ENCODE measurements around the gene AHRR. TPM values are rescaled to one million over a fixed set of nuclear protein-coding genes. Genes with fewer than 3 reads are reported as not detected.
A peak's percentile ranks its signal among the peaks of the same experiment; 100 is the strongest.

AHRR gene
- total RNA-seq, 1 donor from 2014 or later = 10.5 TPM

DNA sequence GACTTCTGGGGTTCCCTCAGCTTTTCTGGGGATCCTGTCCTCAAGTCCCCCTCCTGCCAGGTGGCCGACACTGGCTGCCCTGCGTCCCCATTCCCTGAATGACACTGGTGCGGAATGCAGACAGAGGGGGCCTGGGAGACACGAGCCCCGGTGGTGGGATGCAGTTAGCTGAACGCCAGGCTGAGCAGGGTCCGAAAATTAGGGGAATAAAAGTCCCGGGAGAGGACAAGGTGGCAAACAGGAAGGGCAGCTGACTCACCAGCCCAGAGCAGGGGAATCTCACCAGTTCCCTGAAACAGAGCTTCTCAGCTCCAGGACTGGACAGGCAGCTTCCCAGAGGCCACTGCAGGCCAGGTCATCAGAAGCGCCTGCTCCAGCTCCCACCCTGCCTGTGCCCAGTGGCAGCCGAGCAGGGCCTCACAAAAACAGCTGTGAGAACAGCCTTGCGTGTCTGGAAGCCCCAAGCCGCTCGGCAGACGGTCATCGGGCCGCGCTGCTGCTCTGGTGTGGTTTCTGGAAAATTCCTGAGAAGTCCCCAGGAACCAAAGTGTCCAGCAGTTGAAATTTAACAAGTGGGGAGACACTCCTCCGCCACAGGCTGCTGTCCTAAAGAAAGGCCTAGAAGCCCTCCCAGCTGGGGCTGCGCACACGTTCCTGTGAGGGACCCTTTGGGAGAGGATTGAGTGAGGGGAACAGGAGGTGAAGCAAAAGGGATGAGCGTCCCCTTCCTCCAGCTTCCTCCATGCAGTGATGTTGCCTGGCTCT lies 73.8 kb downstream of the AHRR start:
- FAIRE-seq (peak; percentile 65), DNase-seq (ENCODE audit: low read depth) (peak; percentile 62)

GRCh38 chr5:395921-396530 lies 74.5 kb downstream of the AHRR start:
- Histone ChIP-seq H3K4me2 (ENCODE audit: low read length) (peak overlapping the region; percentile 40), H3K27ac (ENCODE audit: low read depth, low read length) (peak overlapping the region; percentile 66), H3K9ac (ENCODE audit: low read length) (peak overlapping the region; percentile 76), H3K79me2 (ENCODE audit: insufficient read depth, low read length) (no peaks in the 10 kb centered on the region), H2AFZ (ENCODE audit: low read depth, low read length) (no peak overlapping the region), H4K20me1 (ENCODE audit: insufficient read depth, low read length) (no peaks in the 10 kb centered on the region), H3K27me3 (ENCODE audit: insufficient read depth, low read length) (no peaks in the 10 kb centered on the region), H3K9me3 (ENCODE audit: insufficient read depth, low read depth, low read length) (no peaks in the 10 kb centered on the region), H3K36me3 (ENCODE audit: insufficient read depth, low read length) (no peaks in the 10 kb centered on the region), H3K4me3 (ENCODE audit: insufficient read depth, low read depth, low read length) (no peak overlapping the region), H3K4me1 (ENCODE audit: insufficient read depth, low read length) (peaks cover 47% of the 10 kb centered on the region)
- TF ChIP-seq EZH2 (IDR thresholded peaks at IDR 0.05; ENCODE audit: insufficient read depth, low read length) (no peak), CTCF (IDR thresholded peaks at IDR 0.05; ENCODE audit: insufficient read depth, low read depth, low read length) (no peak)
- FAIRE-seq (no peak), DNase-seq (ENCODE audit: low read depth) (no peak)
- Mint-ChIP-seq H3K9me3 (ENCODE audit: unreplicated experiment) (no peaks in the 10 kb centered on the region), H3K4me3 (ENCODE audit: unreplicated experiment) (no peak overlapping the region), H3K27me3 (ENCODE audit: low read depth, unreplicated experiment) (no peaks in the 10 kb centered on the region), H3K4me1 (ENCODE audit: low read depth, unreplicated experiment) (peaks cover 35% of the 10 kb centered on the region), H3K27ac (ENCODE audit: unreplicated experiment) (peak overlapping the region; percentile 84), H3K36me3 (ENCODE audit: low read depth, unreplicated experiment) (no peaks in the 10 kb centered on the region)

More for the DNA sequence above, 73.8 kb downstream of the AHRR start:
- Mint-ChIP-seq H3K4me1 (ENCODE audit: low read depth, unreplicated experiment) (peaks cover 34% of the 10 kb centered on the region), H3K27me3 (ENCODE audit: low read depth, unreplicated experiment) (no peaks in the 10 kb centered on the region), H3K27ac (ENCODE audit: unreplicated experiment) (peak overlapping the region; percentile 84), H3K4me3 (ENCODE audit: unreplicated experiment) (no peak overlapping the region), H3K9me3 (ENCODE audit: unreplicated experiment) (no peaks in the 10 kb centered on the region), H3K36me3 (ENCODE audit: low read depth, unreplicated experiment) (peaks cover 3% of the 10 kb centered on the region)
- no peaks in the 10 kb centered on the region for H3K9me3 ChIP-seq (ENCODE audit: insufficient read depth, low read depth, low read length)
- TF ChIP-seq EZH2 (IDR thresholded peaks at IDR 0.05; ENCODE audit: insufficient read depth, low read length) (no peak), CTCF (IDR thresholded peaks at IDR 0.05; ENCODE audit: insufficient read depth, low read depth, low read length) (no peak)
- H4K20me1 ChIP-seq (ENCODE audit: insufficient read depth, low read length) = no peaks in the 10 kb centered on the region
- H3K36me3 ChIP-seq (ENCODE audit: insufficient read depth, low read length) = no peaks in the 10 kb centered on the region
- H3K4me1 ChIP-seq (ENCODE audit: insufficient read depth, low read length) = peaks cover 40% of the 10 kb centered on the region
- H3K4me2 ChIP-seq (ENCODE audit: low read length) = peak overlapping the region; percentile 40
- no peaks in the 10 kb centered on the region for H3K27me3 ChIP-seq (ENCODE audit: insufficient read depth, low read length)
- H3K79me2 ChIP-seq (ENCODE audit: insufficient read depth, low read length) = no peaks in the 10 kb centered on the region
- H2AFZ ChIP-seq (ENCODE audit: low read depth, low read length) = no peak overlapping the region
- H3K9ac ChIP-seq (ENCODE audit: low read length) = peak overlapping the region; percentile 76
- peak overlapping the region; percentile 66 for H3K27ac ChIP-seq (ENCODE audit: low read depth, low read length)
- no peak overlapping the region for H3K4me3 ChIP-seq (ENCODE audit: insufficient read depth, low read depth, low read length)
